OCI-LY1 (cell line): ENCODE measurements around the gene MYO3B.

ENCODE experiments used
- EZH2 ChIP-seq: fragments of 200-600 bp; sonication (generic), shearing (Covaris generic); IDR thresholded peaks from 2 replicates; pipeline ENCODE4 v1.8.0; 2017; ENCODE audit warnings: borderline replicate concordance, mixed run types, mild to moderate bottlenecking, antibody characterized with exemption, low read length, moderate library complexity, mixed read lengths
- TF ChIP-seq, protein P1 (sequence below): fragments of 200-600 bp; sonication (generic), shearing (Covaris generic); IDR thresholded peaks from 2 replicates; pipeline ENCODE4 v1.5.1; 2017; ENCODE audit warnings: mild to moderate bottlenecking, antibody characterized with exemption, low read length, moderate library complexity, mixed read lengths

GRCh38 chr2:170512266-170512665, 334.3 kb downstream of the MYO3B start:
- no peak for TF ChIP-seq EZH2
- TF ChIP-seq, protein P1, sequence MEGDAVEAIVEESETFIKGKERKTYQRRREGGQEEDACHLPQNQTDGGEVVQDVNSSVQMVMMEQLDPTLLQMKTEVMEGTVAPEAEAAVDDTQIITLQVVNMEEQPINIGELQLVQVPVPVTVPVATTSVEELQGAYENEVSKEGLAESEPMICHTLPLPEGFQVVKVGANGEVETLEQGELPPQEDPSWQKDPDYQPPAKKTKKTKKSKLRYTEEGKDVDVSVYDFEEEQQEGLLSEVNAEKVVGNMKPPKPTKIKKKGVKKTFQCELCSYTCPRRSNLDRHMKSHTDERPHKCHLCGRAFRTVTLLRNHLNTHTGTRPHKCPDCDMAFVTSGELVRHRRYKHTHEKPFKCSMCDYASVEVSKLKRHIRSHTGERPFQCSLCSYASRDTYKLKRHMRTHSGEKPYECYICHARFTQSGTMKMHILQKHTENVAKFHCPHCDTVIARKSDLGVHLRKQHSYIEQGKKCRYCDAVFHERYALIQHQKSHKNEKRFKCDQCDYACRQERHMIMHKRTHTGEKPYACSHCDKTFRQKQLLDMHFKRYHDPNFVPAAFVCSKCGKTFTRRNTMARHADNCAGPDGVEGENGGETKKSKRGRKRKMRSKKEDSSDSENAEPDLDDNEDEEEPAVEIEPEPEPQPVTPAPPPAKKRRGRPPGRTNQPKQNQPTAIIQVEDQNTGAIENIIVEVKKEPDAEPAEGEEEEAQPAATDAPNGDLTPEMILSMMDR = no peak
